Retina (tissue), 1 donor: ENCODE results near the gene SLC24A2.
"Not testable (repeated sequence)": the region's sequence is repeated elsewhere in the genome, so short reads cannot be mapped to it uniquely, and the experiment has no call there.

ENCODE experiments used
- DNase-seq: peaks from one replicate; pipeline ENCODE4 v3.0.0-alpha.2; 2016

The SLC24A2 gene

DNA sequence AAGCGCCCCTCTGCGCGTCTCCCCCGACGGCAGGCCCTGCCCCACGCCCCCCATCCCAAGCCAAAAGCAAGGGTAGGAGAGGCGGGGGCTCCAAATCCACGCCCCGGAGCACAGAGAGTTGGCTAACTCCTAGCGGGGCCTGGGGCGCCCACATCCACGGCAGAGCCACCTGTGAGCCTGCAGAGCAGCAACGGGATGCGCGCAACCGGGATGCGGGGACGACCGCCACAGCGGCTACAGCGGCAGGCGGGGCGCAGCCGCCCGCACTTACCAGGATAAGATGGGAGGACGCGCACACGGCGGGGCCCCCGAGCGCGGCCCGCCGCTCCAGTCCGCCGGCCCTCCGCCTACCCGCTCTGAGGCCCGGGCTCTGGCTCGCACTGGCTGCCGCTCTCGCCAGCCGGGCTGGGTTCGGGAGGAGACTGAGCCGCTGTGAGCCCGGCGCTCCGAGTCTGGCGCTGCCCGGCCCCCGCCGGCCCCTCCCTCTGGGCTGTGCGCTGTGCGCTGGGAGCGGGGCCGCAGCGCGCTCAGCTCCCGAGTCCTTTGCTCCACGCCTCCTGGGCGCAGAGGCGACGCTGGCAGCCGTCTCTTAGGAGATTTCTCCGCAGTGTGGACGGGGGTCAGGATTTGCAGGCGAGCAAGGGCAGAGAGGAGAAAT is at the start of gene SLC24A2:
TSS of gene SLC24A2 (minus strand) at position 424 of the 658 bp plus-strand sequence.
- DNase-seq = peak; percentile 87

DNA sequence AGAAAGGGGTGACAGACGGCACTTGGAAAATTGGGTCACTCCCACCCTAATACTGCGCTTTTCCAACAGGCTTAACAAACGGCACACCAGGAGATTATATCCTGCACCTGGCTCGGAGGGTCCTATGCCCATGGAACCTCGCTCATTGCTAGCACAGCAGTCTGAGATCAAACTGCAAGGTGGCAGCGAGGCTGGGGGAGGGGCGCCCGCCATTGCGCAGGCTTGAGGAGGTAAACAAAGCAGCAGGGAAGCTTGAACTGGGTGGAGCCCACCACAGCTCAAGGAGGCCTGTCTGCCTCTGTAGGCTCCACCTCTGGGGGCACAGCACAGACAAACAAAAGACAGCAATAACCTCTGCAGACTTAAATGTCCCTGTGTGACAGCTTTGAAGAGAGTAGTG is 44.5 kb upstream of the SLC24A2 start:
- not testable (repeated sequence) for DNase-seq

GRCh38 chr9:19830796-19831195 is 42.0 kb upstream of the SLC24A2 start:
- DNase-seq = no peak

DNA sequence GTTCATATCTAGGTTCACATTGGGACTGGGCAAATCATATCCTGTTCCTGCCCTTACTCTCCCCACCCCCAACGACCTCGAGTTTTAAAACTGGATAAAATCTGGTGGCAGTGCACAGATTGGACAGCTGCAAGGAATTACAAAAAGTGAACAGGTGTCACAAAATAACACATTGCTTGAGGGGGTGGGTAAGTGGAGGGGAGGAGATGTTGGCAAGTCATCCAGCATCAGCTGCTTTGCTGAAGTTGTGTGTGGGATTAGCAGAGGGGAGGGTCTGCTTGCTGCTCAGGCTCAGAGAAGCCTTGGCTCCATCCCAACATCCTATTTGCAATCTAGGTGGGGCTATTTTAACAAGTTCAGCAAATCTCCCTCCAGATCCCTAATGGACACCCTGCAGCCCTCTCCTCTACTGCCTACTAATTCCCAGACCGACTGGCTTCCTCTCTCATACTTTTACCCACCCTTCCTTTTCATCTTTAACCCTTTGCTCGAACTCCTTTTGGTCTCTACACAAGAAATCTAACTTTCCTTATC is 39.8 kb upstream of the SLC24A2 start:
- no peak for DNase-seq

DNA sequence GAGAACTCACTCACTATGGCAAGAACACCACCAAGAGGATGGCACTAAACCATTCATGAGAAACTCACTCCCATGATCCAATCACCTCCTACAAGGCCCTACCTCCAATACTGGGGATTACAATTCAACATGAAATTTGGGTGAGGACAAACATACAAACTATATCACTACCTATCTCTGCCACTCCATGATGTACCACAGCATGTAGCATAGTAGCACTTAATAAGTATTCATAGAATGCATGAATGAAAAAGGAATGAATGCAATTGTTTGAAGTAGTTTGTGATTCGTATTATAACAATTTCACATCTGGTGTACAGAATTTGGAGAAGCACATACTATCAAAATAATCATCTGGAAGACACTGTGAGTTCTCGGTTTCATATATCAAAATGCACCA is 27.9 kb upstream of the SLC24A2 start:
- DNase-seq = no peak

DNA sequence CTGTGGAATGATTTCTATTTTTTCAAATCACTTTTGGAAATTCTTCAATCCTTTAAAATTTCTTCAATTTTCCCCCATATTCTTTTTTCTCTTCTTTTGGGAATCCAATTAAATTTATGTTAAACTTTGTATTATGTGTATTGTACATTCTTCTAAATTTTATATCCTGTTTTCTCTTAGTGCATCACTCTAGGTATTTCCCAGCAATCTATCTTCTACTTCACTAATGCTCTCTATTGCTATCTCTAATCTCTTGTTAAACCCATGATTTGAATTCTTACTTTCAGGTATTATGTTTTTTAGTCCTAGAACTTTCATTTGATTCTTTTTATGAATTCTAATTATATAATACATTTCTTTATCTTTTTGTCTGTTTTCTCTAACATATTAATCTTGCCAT is 23.4 kb upstream of the SLC24A2 start:
- DNase-seq = no peak

GRCh38 chr9:19809422-19810269 is 20.8 kb upstream of the SLC24A2 start:
- DNase-seq = no peak

GRCh38 chr9:19807182-19807892 is 18.5 kb upstream of the SLC24A2 start:
- DNase-seq = no peak

DNA sequence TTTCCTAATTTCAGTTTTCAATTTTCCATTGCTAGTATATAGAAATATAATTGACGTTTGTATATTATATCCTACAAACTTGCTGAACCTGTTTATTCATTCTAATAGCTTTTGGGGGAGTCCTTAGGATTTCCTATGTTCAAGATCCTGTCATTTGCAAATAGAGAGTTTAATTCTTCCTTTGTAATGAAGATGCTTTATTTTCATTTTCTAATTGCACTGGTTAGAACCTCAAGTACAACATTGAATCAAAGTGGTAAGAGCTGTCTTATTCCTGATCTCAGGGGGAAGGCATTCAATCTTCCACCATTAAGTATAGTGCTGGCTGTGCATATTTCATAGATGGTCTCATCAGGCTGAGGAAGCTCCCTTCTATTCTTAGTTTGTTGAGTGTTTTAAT is 15.6 kb upstream of the SLC24A2 start:
- no peak for DNase-seq

GRCh38 chr9:19800884-19801283 is 12.0 kb upstream of the SLC24A2 start:
- DNase-seq = no peak

- DNase-seq = no peak
Measured at GRCh38 chr9:19799784-19800183, 10.9 kb upstream of the SLC24A2 start.

GRCh38 chr9:19788152-19788551 is 685 bp downstream of the SLC24A2 start:
- DNase-seq = peak; percentile 64

DNA sequence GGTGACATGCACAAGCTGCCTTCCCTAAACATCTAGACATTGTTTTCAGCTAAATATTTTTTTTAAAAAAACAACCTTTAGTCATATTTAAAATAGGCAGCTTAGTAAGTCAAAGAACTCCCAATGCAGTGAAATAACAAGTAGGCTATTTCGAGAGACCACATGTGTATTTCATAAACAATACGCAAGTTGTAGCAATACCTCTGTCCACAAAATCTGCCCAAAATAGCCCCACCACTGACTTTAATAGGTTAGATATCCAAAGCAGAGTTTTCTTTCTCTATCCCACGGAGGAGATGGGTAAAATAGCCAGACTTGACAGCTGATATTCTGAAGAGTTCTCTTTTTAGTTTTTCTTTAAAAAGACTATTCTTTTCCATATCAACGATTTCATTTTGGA is 1.2 kb downstream of the SLC24A2 start:
- no peak for DNase-seq

DNA sequence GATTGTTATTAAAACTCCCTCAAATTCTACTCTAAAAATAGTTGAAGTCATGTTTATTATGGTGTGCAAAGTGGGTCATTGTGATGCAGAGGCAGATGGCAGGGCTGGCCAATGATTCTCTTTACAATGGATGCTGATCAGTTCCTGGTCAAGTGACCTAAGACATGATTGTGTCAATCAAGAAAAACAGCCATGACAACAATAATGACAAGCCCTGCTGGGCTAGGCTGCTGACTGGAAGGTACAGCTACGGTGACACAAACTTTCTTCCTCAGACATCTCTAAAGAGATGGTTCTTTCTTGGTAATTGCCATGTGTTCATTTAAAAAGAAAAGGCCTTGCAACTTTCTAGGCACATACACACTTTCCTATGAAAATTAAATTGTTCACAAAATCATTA is 3.6 kb downstream of the SLC24A2 start:
- DNase-seq = no peak

- DNase-seq = no peak
Measured at GRCh38 chr9:19784136-19784535, 4.7 kb downstream of the SLC24A2 start.

DNA sequence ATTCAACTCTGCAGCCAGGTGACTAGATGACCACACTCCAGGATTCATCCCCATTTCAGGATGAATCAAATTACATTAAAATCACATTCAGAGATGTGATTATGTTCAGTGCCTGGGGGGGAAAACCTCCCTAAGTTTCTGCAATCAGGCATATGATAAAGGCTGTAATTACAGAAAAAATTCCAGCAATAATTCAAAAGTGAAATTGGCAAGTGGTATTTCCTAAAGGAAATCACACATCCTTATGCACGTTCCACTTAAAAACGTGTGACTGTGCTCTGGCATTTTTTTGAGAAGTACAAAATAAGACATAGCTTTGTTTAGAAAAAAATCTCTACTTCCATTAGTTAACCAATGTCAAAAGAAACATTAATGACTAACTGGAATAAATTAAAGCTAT is 5.3 kb downstream of the SLC24A2 start:
- DNase-seq = no peak

DNA sequence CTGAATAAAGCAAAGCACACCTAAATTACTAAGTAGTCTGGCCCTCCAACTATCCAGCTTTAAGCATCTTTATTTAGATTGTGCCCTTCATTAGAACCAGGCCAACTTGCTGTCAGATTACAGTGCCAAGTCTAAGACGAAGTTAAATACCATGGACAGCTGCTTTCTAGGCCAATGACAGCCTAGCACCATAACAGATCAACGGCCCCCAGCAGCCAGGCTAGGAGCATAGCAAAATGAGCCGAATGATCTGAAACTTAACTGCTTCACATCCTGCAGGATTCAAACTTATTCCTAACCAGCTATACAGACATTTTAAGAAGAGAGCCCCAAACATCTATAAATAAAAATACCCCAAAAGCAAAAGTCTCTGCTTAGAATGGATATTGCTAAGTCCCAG is 6.8 kb downstream of the SLC24A2 start:
- peak; percentile 33 for DNase-seq

DNA sequence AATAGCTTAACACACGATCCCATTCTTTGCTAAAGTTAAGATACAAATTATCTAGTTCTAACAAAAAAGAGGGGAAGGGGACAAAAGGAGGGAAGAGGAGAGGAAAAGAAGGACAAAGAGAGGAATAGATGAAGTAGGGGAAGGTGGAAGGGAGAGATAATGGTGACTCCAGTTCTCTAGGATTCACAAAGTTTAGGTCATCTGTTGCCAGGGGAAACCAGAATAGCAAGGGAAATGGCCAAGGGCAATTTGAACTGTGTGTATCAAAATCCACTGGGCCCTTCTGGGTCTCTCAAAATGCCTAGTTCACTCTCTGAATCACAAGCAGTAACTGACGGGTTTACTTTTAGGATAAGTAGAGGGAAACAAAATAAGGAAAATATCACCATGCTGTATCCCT is 7.6 kb downstream of the SLC24A2 start:
- DNase-seq = no peak

GRCh38 chr9:19771446-19771845 is 17.4 kb downstream of the SLC24A2 start:
- no peak for DNase-seq

GRCh38 chr9:19770973-19771372 is 17.9 kb downstream of the SLC24A2 start:
- DNase-seq = no peak

DNA sequence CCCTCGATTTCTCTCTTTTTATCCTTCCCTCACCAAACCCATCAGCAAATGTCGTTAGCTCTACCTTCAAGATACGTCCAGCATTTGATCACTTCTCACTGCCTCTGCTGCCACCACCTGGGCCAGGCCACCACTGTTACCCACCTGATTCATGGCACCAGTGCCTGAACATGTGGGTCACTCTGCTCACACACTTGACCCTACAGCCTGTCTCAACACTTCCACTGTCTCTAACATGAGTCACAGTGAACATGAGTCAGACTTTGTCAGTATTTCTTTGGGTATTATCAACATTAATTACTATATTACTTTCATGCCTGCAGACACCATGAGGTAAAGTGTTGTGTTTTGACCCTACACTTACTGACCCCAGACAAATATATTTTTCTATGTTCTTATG is 19.6 kb downstream of the SLC24A2 start:
- no peak for DNase-seq

DNA sequence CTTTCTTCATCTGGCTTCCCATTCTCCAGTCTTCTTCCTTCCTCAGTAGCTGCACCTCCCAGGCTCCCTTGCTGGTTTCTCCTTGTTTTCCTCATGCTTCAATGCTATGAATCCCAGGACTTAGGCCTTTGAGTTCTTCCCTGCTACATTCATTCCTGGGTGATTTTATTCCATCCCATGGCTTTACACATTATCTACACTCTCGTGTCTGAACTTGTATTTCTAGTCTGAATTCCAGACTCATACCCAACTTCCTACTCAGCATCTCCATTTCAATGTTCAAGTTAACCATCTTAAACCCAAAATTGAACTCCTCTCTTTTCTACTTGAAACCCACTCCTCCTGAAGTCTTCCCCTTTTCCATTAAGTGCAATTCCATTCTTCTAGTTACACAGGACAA is 20.0 kb downstream of the SLC24A2 start:
- DNase-seq = no peak

DNA sequence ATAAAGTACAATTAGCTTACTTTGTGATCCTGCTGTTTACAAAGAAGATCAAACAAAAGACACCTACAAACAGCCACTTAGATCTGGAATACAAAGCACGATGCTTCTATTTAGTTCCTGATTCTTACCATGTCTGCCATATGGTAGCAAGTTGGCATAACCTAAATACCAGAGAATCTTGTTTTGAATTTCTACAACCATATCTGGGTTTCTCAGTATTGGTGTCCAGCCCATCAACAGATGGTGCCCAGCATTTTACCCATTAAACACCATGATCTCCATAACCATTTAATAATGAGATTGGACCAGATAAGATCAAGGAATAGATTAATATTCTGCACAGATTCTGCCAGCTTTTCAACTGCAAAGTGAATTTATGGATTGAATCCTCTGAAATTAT is 29.8 kb downstream of the SLC24A2 start:
- no peak for DNase-seq

DNA sequence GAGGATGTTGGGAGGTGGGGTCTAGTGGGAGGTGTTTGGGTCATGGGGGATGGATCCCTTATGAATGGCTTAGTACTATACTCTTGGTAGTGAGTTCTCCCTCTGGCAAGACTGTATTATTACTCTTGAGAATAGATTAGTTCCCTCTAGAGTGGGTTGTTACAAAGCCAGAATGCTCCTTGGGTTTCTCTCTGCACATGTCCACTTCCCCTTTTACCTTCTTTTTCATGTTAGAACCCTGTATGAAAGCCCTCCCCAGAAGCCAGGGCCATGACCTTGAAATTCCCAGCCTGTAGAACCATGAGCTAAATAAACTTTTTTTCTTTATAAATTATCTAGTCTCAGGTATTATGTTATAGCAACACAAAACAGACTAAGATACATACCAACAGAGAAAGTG is 31.1 kb downstream of the SLC24A2 start:
- DNase-seq = no peak
